ENCODE measurements around the gene ANO6.

Gene ANO6

DNA sequence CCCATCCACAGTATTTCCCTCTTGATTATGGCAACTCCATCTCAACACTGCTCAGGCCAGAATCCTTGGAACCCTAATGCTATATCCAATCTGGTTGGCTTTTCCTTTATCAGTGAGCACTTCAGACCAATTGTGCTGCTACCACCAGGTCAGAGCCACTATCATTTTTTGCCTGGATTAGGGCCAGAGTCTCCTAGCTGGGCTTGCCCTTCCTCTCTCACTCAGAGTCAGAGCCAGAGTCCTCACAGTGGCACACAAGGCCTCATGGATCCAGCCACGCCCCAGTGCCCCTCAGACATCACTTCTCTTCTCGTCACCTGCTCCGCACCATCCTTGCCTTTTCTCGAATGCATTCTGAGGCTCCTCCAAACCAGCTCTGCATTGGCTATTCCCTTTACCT lies 211.1 kb downstream of the ANO6 start:
- POLR2A ChIA-PET, result no interaction called here
- CTCF ChIA-PET, result no interaction called here
- TF ChIP-seq, protein P1, sequence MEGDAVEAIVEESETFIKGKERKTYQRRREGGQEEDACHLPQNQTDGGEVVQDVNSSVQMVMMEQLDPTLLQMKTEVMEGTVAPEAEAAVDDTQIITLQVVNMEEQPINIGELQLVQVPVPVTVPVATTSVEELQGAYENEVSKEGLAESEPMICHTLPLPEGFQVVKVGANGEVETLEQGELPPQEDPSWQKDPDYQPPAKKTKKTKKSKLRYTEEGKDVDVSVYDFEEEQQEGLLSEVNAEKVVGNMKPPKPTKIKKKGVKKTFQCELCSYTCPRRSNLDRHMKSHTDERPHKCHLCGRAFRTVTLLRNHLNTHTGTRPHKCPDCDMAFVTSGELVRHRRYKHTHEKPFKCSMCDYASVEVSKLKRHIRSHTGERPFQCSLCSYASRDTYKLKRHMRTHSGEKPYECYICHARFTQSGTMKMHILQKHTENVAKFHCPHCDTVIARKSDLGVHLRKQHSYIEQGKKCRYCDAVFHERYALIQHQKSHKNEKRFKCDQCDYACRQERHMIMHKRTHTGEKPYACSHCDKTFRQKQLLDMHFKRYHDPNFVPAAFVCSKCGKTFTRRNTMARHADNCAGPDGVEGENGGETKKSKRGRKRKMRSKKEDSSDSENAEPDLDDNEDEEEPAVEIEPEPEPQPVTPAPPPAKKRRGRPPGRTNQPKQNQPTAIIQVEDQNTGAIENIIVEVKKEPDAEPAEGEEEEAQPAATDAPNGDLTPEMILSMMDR (IDR thresholded peaks at IDR 0.05; ENCODE audit: control extremely low read depth, extremely low read depth, low read depth, missing control alignments), result no peak
- DNase-seq (ENCODE audit: extremely low spot score), result no peak

- ChIA-PET CTCF (interaction anchor here (0.6 to 1.5 kb wide), 2 partner anchors 17 to 83 kb away, joined by 3 read pairs; no protein-coding TSS in a partner anchor), POLR2A (no interaction called here)
- TF ChIP-seq, protein P1 (IDR thresholded peaks at IDR 0.05; ENCODE audit: control extremely low read depth, extremely low read depth, low read depth, missing control alignments), result no peak
- DNase-seq (ENCODE audit: extremely low spot score), result no peak
Observed at GRCh38 chr12:45429831-45430230, 213.9 kb downstream of the ANO6 start.

GRCh38 chr12:45431126-45431525 lies 215.2 kb downstream of the ANO6 start:
- CTCF ChIA-PET, result no interaction called here
- POLR2A ChIA-PET, result no interaction called here
- TF ChIP-seq, protein P1 (IDR thresholded peaks at IDR 0.05; ENCODE audit: control extremely low read depth, extremely low read depth, low read depth, missing control alignments), result peak; percentile 2
- no peak for DNase-seq (ENCODE audit: extremely low spot score)

- no peak for DNase-seq (ENCODE audit: extremely low spot score)
- POLR2A ChIA-PET, result no interaction called here
- TF ChIP-seq, protein P1 (IDR thresholded peaks at IDR 0.05; ENCODE audit: control extremely low read depth, extremely low read depth, low read depth, missing control alignments), result no peak
- CTCF ChIA-PET, result interaction anchor here (1.0 kb wide), 1 partner anchor 54 kb away, joined by 3 read pairs; no protein-coding TSS in a partner anchor
Observed at GRCh38 chr12:45432710-45433109, 216.8 kb downstream of the ANO6 start.

DNA sequence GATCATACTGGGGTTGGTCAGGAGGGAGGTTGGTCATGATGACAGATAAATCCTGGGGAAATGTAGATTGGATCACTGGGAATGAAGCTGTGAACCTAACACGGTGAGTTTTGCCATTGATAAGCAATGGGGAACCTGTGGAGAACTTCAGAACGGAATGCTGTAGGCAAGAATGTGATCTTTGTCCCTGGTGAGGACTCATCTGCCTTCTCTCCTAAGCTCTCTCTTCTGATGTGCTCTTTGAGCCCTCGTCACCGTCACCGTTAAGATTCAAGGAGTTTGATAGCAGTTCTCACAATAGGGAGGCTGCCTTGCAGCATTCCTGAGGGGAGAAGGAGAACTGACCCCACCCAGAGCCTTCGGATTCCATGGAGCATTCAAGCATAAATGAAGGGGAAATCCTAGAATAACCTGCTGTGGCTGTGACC lies 217.6 kb downstream of the ANO6 start:
- TF ChIP-seq, protein P1 (IDR thresholded peaks at IDR 0.05; ENCODE audit: control extremely low read depth, extremely low read depth, low read depth, missing control alignments), result no peak
- no peak for DNase-seq (ENCODE audit: extremely low spot score)
- ChIA-PET POLR2A (no interaction called here), CTCF (interaction anchor here (1.0 kb wide), 1 partner anchor 53 kb away, joined by 3 read pairs; no protein-coding TSS in a partner anchor)

DNA sequence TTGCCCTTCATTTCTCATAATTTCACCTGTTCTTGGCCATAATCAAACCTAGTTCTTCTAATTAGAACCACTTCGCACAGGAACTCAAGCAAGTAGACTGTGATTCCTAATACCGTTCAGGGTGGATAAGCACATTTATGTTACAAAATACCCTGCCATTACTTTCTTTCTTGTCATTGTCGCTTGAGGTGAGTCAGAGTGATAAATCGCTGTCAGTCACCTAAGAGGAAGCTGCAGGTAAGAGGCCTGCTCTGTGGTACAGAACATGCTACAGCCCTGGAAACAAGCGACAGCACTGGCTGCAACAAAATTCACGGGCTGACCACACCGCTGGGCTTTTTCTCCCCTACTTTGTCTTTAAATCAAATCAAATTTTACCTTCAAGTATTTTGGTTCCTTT lies 218.2 kb downstream of the ANO6 start:
- ChIA-PET CTCF (no interaction called here), POLR2A (no interaction called here)
- TF ChIP-seq, protein P1 (IDR thresholded peaks at IDR 0.05; ENCODE audit: control extremely low read depth, extremely low read depth, low read depth, missing control alignments), result no peak
- no peak for DNase-seq (ENCODE audit: extremely low spot score)

All from GM10248 (cell line).